Right ventricle myocardium inferior (tissue), 1 donor: ENCODE data around the gene CPT1C. TPM values are rescaled to one million over a fixed set of nuclear protein-coding genes. Genes with fewer than 3 reads are reported as not detected.

Experiments used
- microRNA-seq: library from miRNA; unstranded; fragments of <30 nt; microRNA quantifications from one replicate; pipeline ENCODE4 v1.2.0, GENCODE V29; 2020
- total RNA-seq: library from RNA; stranded (reverse); fragmentation: NEBNext Ultra II Directional; extraction: Animal tissue kit (Norgen Biotek cat#: 25700); gene quantifications from one replicate; pipeline ENCODE4 v1.2.1, GENCODE V29; 2021
- donor health status: DM: no; HTN: yes; CAD: no; lungs with severe emphysema.

CPT1C gene
- total RNA-seq, 1 donor from 2014 or later: 2.9 TPM

Small RNAs within 50 kb of the gene (microRNA-seq; reads per million reads assigned to microRNA genes)
- not detected for gene MIR5088

Other genes with a start within 250 kb of the CPT1C start
- gene SLC17A7, start 249.6 kb upstream of the CPT1C start, total RNA-seq: 1.8 TPM
- gene PIH1D1, start 239.3 kb upstream of the CPT1C start, total RNA-seq: 32.4 TPM
- 12.7 TPM for gene ALDH16A1, start 237.9 kb upstream of the CPT1C start, total RNA-seq
- gene FLT3LG, start 216.9 kb upstream of the CPT1C start, total RNA-seq: 4.7 TPM
- 1,486 TPM for gene RPL13A, start 203.5 kb upstream of the CPT1C start, total RNA-seq
- 1,100 TPM for gene RPS11, start 194.7 kb upstream of the CPT1C start, total RNA-seq
- gene FCGRT, start 178.5 kb upstream of the CPT1C start, total RNA-seq: 105 TPM
- 7.4 TPM for gene RCN3, start 163.1 kb upstream of the CPT1C start, total RNA-seq
- gene NOSIP, start 110.6 kb upstream of the CPT1C start, total RNA-seq: 49.6 TPM
- gene PRRG2, start 109.8 kb upstream of the CPT1C start, total RNA-seq: 0.76 TPM
- 14.5 TPM for gene PRR12, start 99.9 kb upstream of the CPT1C start, total RNA-seq
- 120 TPM for gene RRAS, start 51.0 kb upstream of the CPT1C start, total RNA-seq
- gene SCAF1, start 48.9 kb upstream of the CPT1C start, total RNA-seq: 42.5 TPM
- 36.4 TPM for gene IRF3, start 25.3 kb upstream of the CPT1C start, total RNA-seq
- gene BCL2L12, start 25.2 kb upstream of the CPT1C start, total RNA-seq: 10.6 TPM
- 122 TPM for gene PRMT1, start 13.8 kb upstream of the CPT1C start, total RNA-seq
- 0.84 TPM for gene ADM5, start 1.5 kb upstream of the CPT1C start, total RNA-seq
- gene TSKS, start 72.2 kb downstream of the CPT1C start, total RNA-seq: 0.57 TPM
- gene AP2A1, start 75.9 kb downstream of the CPT1C start, total RNA-seq: 76.4 TPM
- gene FUZ, start 122.2 kb downstream of the CPT1C start, total RNA-seq: 21.0 TPM
- gene MED25, start 127.2 kb downstream of the CPT1C start, total RNA-seq: 70.4 TPM
- 122 TPM for gene PTOV1, start 160.0 kb downstream of the CPT1C start, total RNA-seq
- 36.9 TPM for gene PNKP, start 176.5 kb downstream of the CPT1C start, total RNA-seq
- gene AKT1S1, start 186.2 kb downstream of the CPT1C start, total RNA-seq: 37.2 TPM
- 44.9 TPM for gene TBC1D17, start 186.6 kb downstream of the CPT1C start, total RNA-seq
- 0.30 TPM for gene IL4I1, start 205.8 kb downstream of the CPT1C start, total RNA-seq
- gene ATF5, start 238.1 kb downstream of the CPT1C start, total RNA-seq: 10.4 TPM
- gene NUP62, start 238.4 kb downstream of the CPT1C start, total RNA-seq: 30.4 TPM